Gastrocnemius medialis (tissue), 4 donors: Measurements from ENCODE around the gene ANKRD34B.

Experiments used
- POLR2A ChIP-seq, 2 donors: fragments of 450-650 bp; IDR thresholded peaks; one replicate each; pipeline ENCODE4 v1.6.1; 2017; ENCODE audit warnings: antibody characterized with exemption in 2 of 2, mild to moderate bottlenecking in 2 of 2, moderate library complexity in 2 of 2
- TF ChIP-seq, protein P1 (sequence below), 5 experiments: fragments of 450-650 bp in 3 of 5; fragments of 200-600 bp in 2 of 5; sonication (generic) in 2 of 5; IDR thresholded peaks in 4 of 5; conservative IDR thresholded peaks in 1 of 5; 1 replicate in 4 of 5; 2 replicates in 1 of 5; pipeline ENCODE4 v1.5.1; 2016 to 2019; ENCODE audit warnings: antibody characterized with exemption in 5 of 5, mild to moderate bottlenecking in 3 of 5, moderate library complexity in 3 of 5

DNA sequence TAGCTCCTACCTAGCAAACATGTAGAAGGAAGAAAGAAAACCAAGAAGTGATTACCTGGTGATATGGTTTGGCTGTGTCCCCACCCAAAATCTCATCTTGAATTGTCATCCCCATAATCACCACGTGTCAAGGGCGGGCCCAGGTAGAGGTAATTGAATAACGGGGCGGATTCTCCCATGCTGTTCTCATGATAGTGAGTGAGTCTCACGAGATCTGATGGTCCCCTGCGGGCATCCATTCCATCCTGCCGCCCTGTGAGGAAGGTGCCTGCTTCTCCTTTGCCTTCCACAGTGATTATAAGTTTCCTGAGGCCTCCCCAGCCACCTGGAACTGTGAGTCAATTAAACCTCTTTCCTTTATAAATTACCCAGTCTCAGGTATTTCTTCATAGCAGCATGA lies 27.4 kb upstream of the ANKRD34B start:
- TF ChIP-seq POLR2A (IDR thresholded peaks at IDR 0.05), result no peak
- TF ChIP-seq, protein P1, sequence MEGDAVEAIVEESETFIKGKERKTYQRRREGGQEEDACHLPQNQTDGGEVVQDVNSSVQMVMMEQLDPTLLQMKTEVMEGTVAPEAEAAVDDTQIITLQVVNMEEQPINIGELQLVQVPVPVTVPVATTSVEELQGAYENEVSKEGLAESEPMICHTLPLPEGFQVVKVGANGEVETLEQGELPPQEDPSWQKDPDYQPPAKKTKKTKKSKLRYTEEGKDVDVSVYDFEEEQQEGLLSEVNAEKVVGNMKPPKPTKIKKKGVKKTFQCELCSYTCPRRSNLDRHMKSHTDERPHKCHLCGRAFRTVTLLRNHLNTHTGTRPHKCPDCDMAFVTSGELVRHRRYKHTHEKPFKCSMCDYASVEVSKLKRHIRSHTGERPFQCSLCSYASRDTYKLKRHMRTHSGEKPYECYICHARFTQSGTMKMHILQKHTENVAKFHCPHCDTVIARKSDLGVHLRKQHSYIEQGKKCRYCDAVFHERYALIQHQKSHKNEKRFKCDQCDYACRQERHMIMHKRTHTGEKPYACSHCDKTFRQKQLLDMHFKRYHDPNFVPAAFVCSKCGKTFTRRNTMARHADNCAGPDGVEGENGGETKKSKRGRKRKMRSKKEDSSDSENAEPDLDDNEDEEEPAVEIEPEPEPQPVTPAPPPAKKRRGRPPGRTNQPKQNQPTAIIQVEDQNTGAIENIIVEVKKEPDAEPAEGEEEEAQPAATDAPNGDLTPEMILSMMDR (IDR thresholded peaks at IDR 0.05 in 4 of 5, conservative IDR thresholded peaks at IDR 0.05 in 1 of 5), result no peak
